GM19240 (cell line): ENCODE data around the gene CST5.
"Not testable (repeated sequence)": the region's sequence is repeated elsewhere in the genome, so short reads cannot be mapped to it uniquely, and the experiment has no call there.

Experiments
- DNase-seq: peaks from one replicate; pipeline ENCODE4 v3.0.0; 2011; ENCODE audit warnings: low spot score; ENCODE audit not compliant: insufficient read length

CST5 gene

GRCh38 chr20:23879328-23879798 is at the start of gene CST5:
Gene CST5 (minus strand): TSS chr20:23879748. CDS start chr20:23879676, 72 bp downstream.
- no peak for DNase-seq

GRCh38 chr20:23928788-23929187 is 49.2 kb upstream of the CST5 start:
- no peak for DNase-seq

- no peak for DNase-seq
These were observed 48.8 kb upstream of the CST5 start for GRCh38 chr20:23928353-23928752.

GRCh38 chr20:23926944-23927872 is 47.7 kb upstream of the CST5 start:
- no peak for DNase-seq

GRCh38 chr20:23926526-23926880 is 47.0 kb upstream of the CST5 start:
- no peak for DNase-seq

GRCh38 chr20:23925789-23926525 is 46.4 kb upstream of the CST5 start:
- DNase-seq: no peak

- no peak for DNase-seq
These were observed 45.2 kb upstream of the CST5 start for GRCh38 chr20:23924751-23925150.

GRCh38 chr20:23923891-23924435 is 44.4 kb upstream of the CST5 start:
- no peak for DNase-seq

GRCh38 chr20:23923311-23923710 is 43.8 kb upstream of the CST5 start:
- no peak for DNase-seq

- no peak for DNase-seq
These were observed 41.1 kb upstream of the CST5 start for GRCh38 chr20:23920408-23921325.

- no peak for DNase-seq
These were observed 39.3 kb upstream of the CST5 start for GRCh38 chr20:23918896-23919295.

- DNase-seq: no peak
These were observed 38.7 kb upstream of the CST5 start for GRCh38 chr20:23918101-23918862.

- no peak for DNase-seq
These were observed 37.6 kb upstream of the CST5 start for GRCh38 chr20:23917024-23917725.

GRCh38 chr20:23915844-23916243 is 36.3 kb upstream of the CST5 start:
- no peak for DNase-seq

- DNase-seq: not testable (repeated sequence)
These were observed 34.9 kb upstream of the CST5 start for GRCh38 chr20:23914469-23914868.

- no peak for DNase-seq
These were observed 30.7 kb upstream of the CST5 start for GRCh38 chr20:23910210-23910609.

- no peak for DNase-seq
These were observed 29.8 kb upstream of the CST5 start for GRCh38 chr20:23909390-23909789.

GRCh38 chr20:23907579-23907978 is 28.0 kb upstream of the CST5 start:
- no peak for DNase-seq

GRCh38 chr20:23902396-23902795 is 22.8 kb upstream of the CST5 start:
- not testable (repeated sequence) for DNase-seq

- not testable (repeated sequence) for DNase-seq
These were observed 11.3 kb upstream of the CST5 start for GRCh38 chr20:23890867-23891266.
